Tibial artery (tissue), 4 donors: Measurements from ENCODE around the gene EMC9.
A peak's percentile ranks its signal among the peaks of the same experiment; 100 is the strongest.

Experiments
- DNase-seq, 2 donors: peaks; one replicate each; pipeline ENCODE4 v3.0.0-alpha.2; 2019
- H3K27ac ChIP-seq, 2 donors: fragments of 200-600 bp; sonication (generic) in 1 of 2; 1 replicate in 1 of 2; 2 replicates in 1 of 2; pipeline ENCODE4 v1.5.1; 2018 to 2019; ENCODE audit warnings: mild to moderate bottlenecking in 1 of 2
- H3K27me3 ChIP-seq, 2 donors: fragments of 200-600 bp; sonication (generic) in 1 of 2; one replicate each; pipeline versions ENCODE4 v1.5.1 to v1.6.0; 2016 to 2019
- H3K36me3 ChIP-seq, 3 donors: fragments of 200-600 bp; sonication (generic) in 2 of 3; one replicate each; pipeline ENCODE4 v1.5.1; 2016 to 2019; ENCODE audit warnings: mild to moderate bottlenecking in 2 of 3
- H3K4me1 ChIP-seq, 4 donors: fragments of 200-600 bp; sonication (generic) in 2 of 4; 1 replicate in 3 of 4; 2 replicates in 1 of 4; pipeline ENCODE4 v1.5.1; 2016 to 2019
- H3K4me3 ChIP-seq, 2 donors: fragments of 200-600 bp; sonication (generic) in 1 of 2; 1 replicate in 1 of 2; 2 replicates in 1 of 2; pipeline ENCODE4 v1.5.1; 2018 to 2019; ENCODE audit warnings: mild to moderate bottlenecking in 2 of 2
- H3K9me3 ChIP-seq, 3 donors: fragments of 200-600 bp; sonication (generic) in 1 of 3; one replicate each; pipeline ENCODE4 v1.5.1; 2016 to 2019
- CTCF ChIP-seq, 2 experiments: fragments of 200-600 bp in 1 of 2; fragments of 450-650 bp in 1 of 2; IDR thresholded peaks; one replicate each; pipeline ENCODE4 v1.5.1; 2017 to 2019; ENCODE audit warnings: antibody characterized with exemption in 2 of 2, mild to moderate bottlenecking in 1 of 2, moderate library complexity in 1 of 2
- intact Hi-C: fragments of 100-400 bp; cut with DNase I; formaldehyde crosslinking; loops from one replicate; pipeline ENCODE4 v1.15.0; 2023; ENCODE audit warnings: low total_unique reads

Gene EMC9

DNA sequence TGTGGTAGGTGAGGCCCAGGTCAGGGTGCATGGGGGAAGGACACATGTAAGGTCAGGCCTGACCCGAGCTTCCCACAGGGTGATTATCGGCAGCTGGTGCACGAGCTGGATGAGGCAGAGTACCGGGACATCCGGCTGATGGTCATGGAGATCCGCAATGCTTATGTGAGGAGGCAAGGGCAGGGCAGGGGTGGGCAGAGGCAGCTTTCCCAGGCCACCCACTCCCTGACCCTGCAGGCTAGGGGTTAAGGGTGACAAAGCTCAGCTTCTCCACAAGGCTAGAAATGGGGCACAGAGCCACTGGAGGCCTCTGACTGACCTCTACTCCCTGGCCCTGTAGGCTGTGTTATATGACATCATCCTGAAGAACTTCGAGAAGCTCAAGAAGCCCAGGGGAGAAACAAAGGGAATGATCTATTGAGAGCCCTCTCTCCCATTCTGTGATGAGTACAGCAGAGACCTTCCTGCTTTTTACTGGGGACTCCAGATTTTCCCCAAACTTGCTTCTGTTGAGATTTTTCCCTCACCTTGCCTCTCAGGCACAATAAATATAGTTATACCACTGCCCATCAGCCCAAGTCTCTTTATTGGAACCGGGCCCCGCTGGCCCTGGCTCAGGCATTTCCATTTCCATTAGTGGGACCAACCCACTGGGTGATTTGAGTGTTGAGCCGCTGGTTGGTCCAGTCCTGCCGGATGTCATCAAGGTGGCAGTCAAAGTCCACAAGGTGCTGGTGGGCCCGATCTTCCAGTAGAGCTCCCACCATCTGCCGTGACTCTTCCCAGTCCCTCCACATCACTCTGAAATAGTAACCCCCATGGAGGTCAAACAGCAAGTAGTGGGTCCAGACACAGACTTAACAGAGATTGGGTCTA is 2.8 kb downstream of the EMC9 start:
- Histone ChIP-seq H3K4me1 (peaks cover 7 to 49% (median 36%) of the 10 kb centered on the region in 4 donors), H3K36me3 (peaks cover 12 to 24% (median 24%) of the 10 kb centered on the region in 3 donors), H3K27me3 (no peaks in the 10 kb centered on the region), H3K9me3 (no peaks in the 10 kb centered on the region), H3K4me3 (no peak overlapping the region), H3K27ac (no peak overlapping the region)
- no peak for DNase-seq
- intact Hi-C loops, result no loop called here
- TF ChIP-seq CTCF (IDR thresholded peaks at IDR 0.05), result no peak

DNA sequence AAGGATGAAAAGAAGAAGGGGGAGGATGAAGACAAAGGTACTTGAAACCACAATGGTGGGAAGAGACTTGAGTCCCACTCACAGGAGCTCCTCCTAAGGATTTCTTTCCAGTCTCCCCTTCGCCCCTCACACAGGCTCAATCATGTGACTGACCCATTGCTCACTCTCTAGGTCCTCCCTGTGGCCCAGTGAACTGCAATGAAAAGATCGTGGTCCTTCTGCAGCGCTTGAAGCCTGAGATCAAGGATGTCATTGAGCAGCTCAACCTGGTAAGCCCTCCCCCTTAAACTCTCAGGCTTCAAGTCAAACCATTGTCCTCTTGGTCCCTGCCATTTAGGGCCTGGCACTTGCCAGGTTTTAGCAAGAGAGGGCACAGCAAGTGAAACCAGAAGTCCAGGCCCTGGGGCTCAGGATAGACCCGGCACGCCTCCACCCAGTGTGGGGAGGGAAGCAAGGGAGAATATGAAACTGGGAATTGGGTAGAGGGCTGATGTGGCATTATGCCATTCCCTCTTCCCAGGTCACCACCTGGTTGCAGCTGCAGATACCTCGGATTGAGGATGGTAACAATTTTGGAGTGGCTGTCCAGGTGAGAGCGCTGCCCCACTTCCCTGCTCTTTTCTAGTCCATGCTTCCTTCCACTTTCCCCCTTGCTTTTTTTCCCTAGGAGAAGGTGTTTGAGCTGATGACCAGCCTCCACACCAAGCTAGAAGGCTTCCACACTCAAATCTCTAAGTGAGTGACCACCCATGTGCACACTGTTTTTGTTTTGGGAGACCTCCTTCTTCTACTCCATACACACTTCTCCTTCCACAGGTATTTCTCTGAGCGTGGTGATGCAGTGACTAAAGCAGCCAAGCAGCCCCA is 3.6 kb downstream of the EMC9 start:
- TF ChIP-seq CTCF (IDR thresholded peaks at IDR 0.05), result no peak
- Histone ChIP-seq H3K4me3 (no peak overlapping the region), H3K27me3 (no peaks in the 10 kb centered on the region), H3K36me3 (peaks cover 12 to 24% (median 24%) of the 10 kb centered on the region in 3 donors), H3K4me1 (peaks cover 7 to 49% (median 36%) of the 10 kb centered on the region in 4 donors), H3K27ac (peak overlapping the region in 1 of 2 donors; percentile 86), H3K9me3 (no peaks in the 10 kb centered on the region)
- intact Hi-C loops, result no loop called here
- no peak for DNase-seq

GRCh38 chr14:24136684-24137528 is 4.5 kb downstream of the EMC9 start:
- H3K36me3 ChIP-seq, result peaks cover 12 to 24% (median 24%) of the 10 kb centered on the region in 3 donors
- intact Hi-C loops, result no loop called here
- H3K4me3 ChIP-seq, result peak overlapping the region; percentile 87 to 98
- peak overlapping the region; percentile 86 to 94 for H3K27ac ChIP-seq
- peaks cover 5 to 43% (median 31%) of the 10 kb centered on the region in 4 donors for H3K4me1 ChIP-seq
- no peaks in the 10 kb centered on the region for H3K27me3 ChIP-seq
- DNase-seq, result no peak
- no peak for TF ChIP-seq CTCF (IDR thresholded peaks at IDR 0.05)
- no peaks in the 10 kb centered on the region for H3K9me3 ChIP-seq

DNA sequence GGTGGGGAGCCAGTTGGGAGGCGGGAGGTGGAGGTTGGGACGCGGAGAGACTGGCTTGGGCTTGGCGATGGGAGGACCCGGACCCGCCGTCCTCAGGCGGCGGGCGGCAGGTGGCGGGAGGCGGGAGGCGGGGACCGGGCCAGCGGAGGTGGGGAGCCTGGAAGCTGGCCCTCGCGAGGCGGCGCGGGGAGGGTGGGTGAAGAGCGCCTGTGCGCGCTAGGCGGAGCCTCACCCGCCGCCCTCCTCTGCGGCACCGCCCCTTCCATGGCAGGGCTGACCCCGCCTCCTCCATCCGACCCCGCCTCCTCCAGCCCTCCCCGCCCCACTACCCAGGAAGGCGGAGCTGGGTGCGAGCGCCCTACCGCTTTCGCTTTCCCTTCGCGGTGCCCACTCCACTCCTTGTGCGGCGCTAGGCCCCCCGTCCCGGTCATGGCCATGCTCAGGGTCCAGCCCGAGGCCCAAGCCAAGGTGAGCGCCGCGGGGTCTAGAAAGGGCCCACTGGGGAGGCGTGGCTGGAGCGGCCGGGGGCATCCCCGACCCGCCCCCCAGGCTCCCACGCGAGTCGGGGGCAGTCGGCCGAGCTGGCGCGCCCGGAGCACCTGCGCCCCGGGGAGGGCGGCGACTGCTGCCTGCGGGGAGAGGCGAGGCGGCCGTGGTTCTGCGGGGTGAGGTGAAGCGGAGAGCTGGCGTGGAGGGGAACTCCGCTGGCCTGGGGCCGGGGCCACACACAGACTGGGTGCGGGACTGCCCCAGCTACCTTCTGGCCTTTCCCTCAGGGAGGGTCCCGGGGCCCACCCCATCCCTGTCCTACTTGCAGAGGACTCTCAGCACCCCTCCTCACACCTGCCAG is 5.3 kb downstream of the EMC9 start, which contains the start of gene PSME1:
Gene PSME1 (plus strand): TSS at position 361 of the 850 bp plus-strand sequence. CDS start 69 bp downstream, at position 430.
- Histone ChIP-seq H3K27ac (peak within 1 kb of the TSS; percentile 86 to 94), H3K27me3 (no peaks in the 10 kb centered on the region), H3K9me3 (no peaks in the 10 kb centered on the region), H3K4me3 (peak within 1 kb of the TSS; percentile 87 to 98), H3K36me3 (peaks cover 12 to 30% (median 24%) of the 10 kb centered on the region in 3 donors), H3K4me1 (peaks cover 0 to 47% (median 30%) of the 10 kb centered on the region in 4 donors)
- DNase-seq, result peak; percentile 90 to 96
- intact Hi-C loops, result no loop called here
- no peak for TF ChIP-seq CTCF (IDR thresholded peaks at IDR 0.05)
